CD4-positive, alpha-beta T cell (primary cell): ENCODE measurements around the gene SMARCC2. TPM values are rescaled to one million over a fixed set of nuclear protein-coding genes. Genes with fewer than 3 reads are reported as not detected.
A peak's percentile ranks its signal among the peaks of the same experiment; 100 is the strongest.

Source experiments
- ATAC-seq: fragments of 200-7000 bp; cut with Tn5 transposase; one replicate; pipeline ENCODE4 v1.10.0; 2022; ENCODE audit warnings: mild to moderate bottlenecking; ENCODE audit not compliant: poor library complexity
- CTCF ChIA-PET: fragments of 350-600 bp; sonication (Branson Sonifier 250); formaldehyde crosslinking; loops from one replicate; lab custom pipeline; 2021; ENCODE audit warnings: antibody characterized with exemption, inconsistent platforms; lab: Charles Lee
- POLR2A ChIA-PET: fragments of 350-600 bp; sonication (Branson Sonifier 250); formaldehyde crosslinking; loops from one replicate; lab custom pipeline; 2021; ENCODE audit warnings: antibody characterized with exemption, inconsistent platforms; lab: Charles Lee
- DNase-seq, 14 experiments: peaks; one replicate each; pipeline ENCODE4 v3.0.0-alpha.2; 2013 to 2020; ENCODE audit warnings: mixed read lengths in 2 of 14
- H3K27ac ChIP-seq, 2 donors: one replicate each; pipeline versions ENCODE4 v1.5.1 to v1.7.0; 2013; ENCODE audit warnings: low read length in 2 of 2, low read depth in 1 of 2, mild to moderate bottlenecking in 1 of 2
- H3K27me3 ChIP-seq, 2 experiments: 1 replicate in 1 of 2; 2 replicates in 1 of 2; pipeline versions ENCODE4 v1.6.1 to v1.7.0; 2013; ENCODE audit warnings: low read length in 2 of 2, control low read depth in 1 of 2, mild to moderate bottlenecking in 1 of 2, moderate library complexity in 1 of 2; ENCODE audit not compliant: insufficient read depth in 2 of 2, control insufficient read depth in 1 of 2
- H3K36me3 ChIP-seq: one replicate; pipeline ENCODE4 v1.6.1; 2013; ENCODE audit warnings: low read length, control low read depth; ENCODE audit not compliant: insufficient read depth
- H3K4me1 ChIP-seq: one replicate; pipeline ENCODE4 v1.6.1; 2013; ENCODE audit warnings: low read length, control low read depth; ENCODE audit not compliant: insufficient read depth
- H3K4me3 ChIP-seq: one replicate; pipeline ENCODE4 v1.5.1; 2013; ENCODE audit warnings: mild to moderate bottlenecking, low read length, moderate library complexity
- H3K9me3 ChIP-seq, 2 experiments: 1 replicate in 1 of 2; 2 replicates in 1 of 2; pipeline versions ENCODE4 v1.6.1 to v1.7.0; 2013; ENCODE audit warnings: low read length in 2 of 2, mild to moderate bottlenecking in 2 of 2, control low read depth in 1 of 2, moderate library complexity in 1 of 2; ENCODE audit not compliant: control insufficient read depth in 1 of 2, insufficient read depth in 1 of 2
- H3K27ac Mint-ChIP-seq: one replicate; pipeline ENCODE4 v1.8.0; 2020; ENCODE audit warnings: mixed read lengths
- H3K27me3 Mint-ChIP-seq: one replicate; pipeline ENCODE4 v1.8.0; 2021; ENCODE audit warnings: mixed read lengths
- H3K36me3 Mint-ChIP-seq: one replicate; pipeline ENCODE4 v1.8.0; 2021; ENCODE audit warnings: low read depth, mixed read lengths
- H3K4me1 Mint-ChIP-seq: one replicate; pipeline ENCODE4 v1.8.0; 2021; ENCODE audit warnings: low read depth, mixed read lengths
- H3K4me3 Mint-ChIP-seq: one replicate; pipeline ENCODE4 v1.8.0; 2020; ENCODE audit warnings: mild to moderate bottlenecking, mixed read lengths
- H3K9me3 Mint-ChIP-seq: one replicate; pipeline ENCODE4 v1.8.0; 2020; ENCODE audit warnings: mixed read lengths
- CTCF ChIP-seq: fragments of 200-600 bp; IDR thresholded peaks from one replicate; pipeline ENCODE4 v1.8.0; 2022; ENCODE audit warnings: antibody characterized with exemption, mild to moderate bottlenecking
- intact Hi-C, 2 experiments: fragments of 100-400 bp; cut with DNase I in 1 of 2; cut with micrococcal nuclease in 1 of 2; formaldehyde crosslinking; loops; one replicate each; pipeline versions ENCODE4 v1.15.1 to v1.9.0; 2023 to 2025; cut with DNase I, micrococcal nuclease
- total RNA-seq, 174 experiments: library from RNA in 2 of 174; stranded (reverse) in 2 of 174; gene quantifications; one replicate each; pipeline ENCODE4 v1.2.3 and lab custom pipeline; 2021 to 2026

SMARCC2 gene
- total RNA-seq, 2 experiments from 2014 or later = 104 to 109 TPM

- H3K4me3 Mint-ChIP-seq = peak overlapping the region; percentile 97
- no peaks in the 10 kb centered on the region for H3K9me3 ChIP-seq
- H3K27me3 Mint-ChIP-seq = no peaks in the 10 kb centered on the region
- H3K27ac Mint-ChIP-seq = peak overlapping the region; percentile 86
- ATAC-seq (no peak), DNase-seq (peak in 1 of 14 experiments; percentile 35)
- peaks cover 65% of the 10 kb centered on the region for H3K4me1 Mint-ChIP-seq
- no peaks in the 10 kb centered on the region for H3K9me3 Mint-ChIP-seq
- H3K27me3 ChIP-seq = no peaks in the 10 kb centered on the region
- no peak overlapping the region for H3K4me3 ChIP-seq
- H3K36me3 ChIP-seq = peaks cover 21% of the 10 kb centered on the region
- H3K27ac ChIP-seq = peak overlapping the region; percentile 56 to 73
- peaks cover 57% of the 10 kb centered on the region for H3K4me1 ChIP-seq
- no peak for TF ChIP-seq CTCF
- intact Hi-C loops = loop anchor here (1.0 to 5.0 kb wide), 5 partner anchors 31 to 384 kb away; partner anchors contain the start of genes CS (in 1 of the 2), GDF11 (in 1 of the 2) and SMARCC2 (in 1 of the 2)
- POLR2A ChIA-PET = interaction anchor here (0.6 to 6.5 kb wide), 10 partner anchors 9 to 309 kb away, joined by 3 to 133 read pairs (median 22); partner anchors contain the start of genes MYL6, MYL6B, ORMDL2 and PA2G4
- peaks cover 41% of the 10 kb centered on the region for H3K36me3 Mint-ChIP-seq
- CTCF ChIA-PET = interaction anchor here (0.6 to 9.6 kb wide), 29 partner anchors 9 to 388 kb away, joined by 3 to 138 read pairs (median 5); partner anchors contain the start of genes MYL6, MYL6B, RNF41 and RPL41
These were observed 62.5 kb downstream of the SMARCC2 start for GRCh38 chr12:56126732-56127239.

- peak overlapping the region; percentile 28 for H3K27ac Mint-ChIP-seq
These were observed 65.2 kb downstream of the SMARCC2 start for GRCh38 chr12:56124133-56124532.

GRCh38 chr12:56122637-56123036, 66.6 kb downstream of the SMARCC2 start:
- no peaks in the 10 kb centered on the region for H3K27me3 Mint-ChIP-seq
- no peaks in the 10 kb centered on the region for H3K27me3 ChIP-seq
- peaks cover 58% of the 10 kb centered on the region for H3K4me1 Mint-ChIP-seq
- peaks cover 16% of the 10 kb centered on the region for H3K36me3 Mint-ChIP-seq
- no peak overlapping the region for H3K4me3 ChIP-seq
- H3K27ac ChIP-seq = no peak overlapping the region
- no peak for ATAC-seq
- peaks cover 25% of the 10 kb centered on the region for H3K36me3 ChIP-seq
- TF ChIP-seq CTCF = no peak
- H3K9me3 ChIP-seq = no peaks in the 10 kb centered on the region
- H3K27ac Mint-ChIP-seq = no peak overlapping the region
- no peak overlapping the region for H3K4me3 Mint-ChIP-seq
- POLR2A ChIA-PET = interaction anchor here (1.4 kb wide), 1 partner anchor 149 kb away, joined by 4 read pairs; the partner anchor contains the start of gene RAB5B
- no peak for DNase-seq
- CTCF ChIA-PET = interaction anchor here (0.6 to 9.6 kb wide), 2 partner anchors 66 to 356 kb away, joined by 3 to 138 read pairs; partner anchors contain the start of gene SMARCC2
- peaks cover 49% of the 10 kb centered on the region for H3K4me1 ChIP-seq
- intact Hi-C loops = no loop called here
- no peaks in the 10 kb centered on the region for H3K9me3 Mint-ChIP-seq

More at GRCh38 chr12:56124133-56124532, 65.2 kb downstream of the SMARCC2 start:
- no peak for DNase-seq
- TF ChIP-seq CTCF = no peak
- H3K4me3 Mint-ChIP-seq = no peak overlapping the region
- H3K4me1 Mint-ChIP-seq = peaks cover 49% of the 10 kb centered on the region
- ATAC-seq = no peak
- Histone ChIP-seq H3K27me3 (no peaks in the 10 kb centered on the region), H3K36me3 (peaks cover 22% of the 10 kb centered on the region), H3K27ac (peak overlapping the region in 1 of 2 donors; percentile 3), H3K9me3 (no peaks in the 10 kb centered on the region), H3K4me1 (peaks cover 41% of the 10 kb centered on the region), H3K4me3 (no peak overlapping the region)
- CTCF ChIA-PET = interaction anchor here (1.2 to 9.6 kb wide), 4 partner anchors 20 to 134 kb away, joined by 3 to 138 read pairs (median 5); partner anchors contain the start of genes ANKRD52, PA2G4 and SMARCC2
- no peaks in the 10 kb centered on the region for H3K9me3 Mint-ChIP-seq
- no peaks in the 10 kb centered on the region for H3K27me3 Mint-ChIP-seq
- POLR2A ChIA-PET = interaction anchor here (0.7 to 6.5 kb wide), 5 partner anchors 20 to 65 kb away, joined by 3 to 89 read pairs (median 3); partner anchors contain the start of genes MYL6, PA2G4 and SMARCC2
- H3K36me3 Mint-ChIP-seq = peaks cover 24% of the 10 kb centered on the region
- intact Hi-C loops = no loop called here
